Activated T-cell treated with anti-CD3 and anti-CD28 coated beads for 1 hour (primary cell): ENCODE measurements around the gene KPNA6.
A peak's percentile ranks its signal among the peaks of the same experiment; 100 is the strongest.
"Not testable (repeated sequence)": the region's sequence is repeated elsewhere in the genome, so short reads cannot be mapped to it uniquely, and the experiment has no call there.

Experiments used
- DNase-seq: peaks from one replicate; pipeline ENCODE4 v3.0.0-alpha.2; 2020; ENCODE audit warnings: low read depth

Gene KPNA6

GRCh38 chr1:32107742-32108661 lies at the start of gene KPNA6:
Gene KPNA6, plus strand, starts transcription at chr1:32108056. Its CDS starts 75 bp downstream, at chr1:32108131.
- peak; percentile 81 for DNase-seq

- DNase-seq: no peak
These were observed 46.9 kb upstream of the KPNA6 start for GRCh38 chr1:32060914-32061313.

GRCh38 chr1:32062867-32063230 lies 45.0 kb upstream of the KPNA6 start:
- DNase-seq: no peak

DNA sequence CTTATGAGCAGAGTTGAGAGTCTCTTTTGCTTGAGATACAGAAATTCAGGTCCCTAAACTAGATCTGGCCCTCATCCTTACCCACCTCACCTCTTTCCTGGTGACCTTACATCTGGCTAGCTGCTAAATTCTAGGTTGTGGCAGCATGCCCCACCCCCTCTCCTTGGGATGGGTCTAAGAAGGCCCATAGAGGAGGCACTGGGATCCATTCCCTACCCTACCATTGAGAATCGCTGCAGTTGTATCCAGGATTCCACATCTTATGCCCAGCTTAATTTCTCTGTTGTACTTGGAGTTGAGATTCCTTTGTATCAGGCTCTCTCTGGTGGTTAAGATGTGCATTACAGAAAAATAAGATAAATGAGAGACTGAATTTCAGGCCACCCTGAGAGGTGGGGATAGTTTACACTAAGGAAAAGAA lies 44.6 kb upstream of the KPNA6 start:
- no peak for DNase-seq

- not testable (repeated sequence) for DNase-seq
These were observed 42.0 kb upstream of the KPNA6 start for GRCh38 chr1:32065613-32066488.

- no peak for DNase-seq
These were observed 41.4 kb upstream of the KPNA6 start for GRCh38 chr1:32066489-32066873.

GRCh38 chr1:32068957-32069588 lies 38.8 kb upstream of the KPNA6 start:
- no peak for DNase-seq

DNA sequence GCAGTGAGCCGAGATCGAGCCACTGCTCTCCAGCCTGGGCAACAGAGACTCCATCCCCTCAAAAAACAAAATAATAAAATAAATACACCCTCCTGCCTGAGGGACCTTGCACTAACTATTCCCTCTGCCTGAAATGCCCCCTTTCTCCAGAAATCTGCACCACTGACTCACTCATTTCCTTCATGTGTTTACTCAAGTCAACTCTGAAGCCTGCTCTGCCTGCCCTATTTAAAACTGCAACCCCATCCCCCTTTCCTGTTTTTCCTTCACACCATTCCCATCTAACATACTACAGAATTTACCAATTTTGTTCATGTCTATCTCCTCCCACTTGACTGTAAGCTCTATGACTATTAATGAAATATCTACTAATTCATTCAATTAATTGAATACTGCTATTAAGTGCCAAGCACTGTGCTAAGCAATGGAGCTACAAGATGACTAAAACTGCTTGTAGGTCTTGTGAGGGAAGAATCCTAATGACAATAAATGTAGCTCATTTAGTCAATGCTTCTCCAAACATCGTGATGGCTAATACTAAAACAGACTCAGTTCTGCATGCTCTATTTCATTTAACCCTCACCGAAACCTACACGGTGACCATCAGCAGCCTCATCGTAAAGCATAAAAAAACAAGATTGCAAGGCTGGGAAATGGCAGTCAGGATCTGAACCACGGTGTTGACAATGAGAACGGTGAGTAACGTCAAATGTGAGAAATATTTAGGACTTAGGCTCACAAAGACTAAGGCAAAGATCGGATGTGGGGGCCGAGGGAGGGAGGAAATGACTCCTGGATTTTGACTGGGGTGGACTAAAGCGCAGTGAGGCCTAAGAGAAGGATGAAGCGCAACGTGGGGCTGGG lies 35.9 kb upstream of the KPNA6 start:
- no peak for DNase-seq

DNA sequence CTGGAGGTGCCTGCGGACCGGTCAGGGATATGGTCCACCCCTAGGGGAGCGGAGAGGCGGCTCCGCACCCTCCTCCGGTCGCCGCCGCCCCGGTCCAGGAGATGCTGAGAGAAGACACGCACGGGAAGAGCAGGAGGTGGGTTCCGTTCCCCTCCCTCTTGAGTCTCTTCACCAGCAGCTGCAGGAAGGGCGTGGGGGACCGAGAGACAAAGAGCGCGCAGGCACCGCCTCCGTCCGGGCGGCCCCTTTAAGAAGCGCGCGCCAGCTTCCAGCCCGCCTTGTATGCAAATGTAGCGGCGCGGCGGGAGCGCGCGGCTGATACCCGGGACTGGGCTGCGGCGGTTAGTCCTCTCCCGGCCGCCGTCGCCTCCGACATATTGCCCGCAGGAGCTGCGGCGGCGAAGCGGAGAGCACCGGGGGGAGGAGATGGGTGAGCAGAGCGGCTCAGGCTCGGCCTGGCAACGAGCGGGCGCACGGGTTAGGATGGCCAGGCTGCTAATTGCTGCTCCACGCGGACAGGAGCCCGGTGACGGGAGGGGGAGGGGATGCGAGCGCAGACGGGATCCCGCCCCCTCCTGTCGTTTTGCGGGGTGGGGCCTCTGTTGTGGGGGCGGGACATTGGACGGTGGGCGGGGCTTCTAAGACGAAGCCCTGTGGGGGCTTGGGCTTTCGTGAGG lies 35.1 kb upstream of the KPNA6 start, which contains the start of gene TMEM39B:
Gene TMEM39B (plus strand): TSS at position 318 of the 677 bp plus-strand sequence. CDS start 109 bp downstream, at position 427.
- peak; percentile 86 for DNase-seq

GRCh38 chr1:32073299-32074229 lies 34.3 kb upstream of the KPNA6 start:
- no peak for DNase-seq

DNA sequence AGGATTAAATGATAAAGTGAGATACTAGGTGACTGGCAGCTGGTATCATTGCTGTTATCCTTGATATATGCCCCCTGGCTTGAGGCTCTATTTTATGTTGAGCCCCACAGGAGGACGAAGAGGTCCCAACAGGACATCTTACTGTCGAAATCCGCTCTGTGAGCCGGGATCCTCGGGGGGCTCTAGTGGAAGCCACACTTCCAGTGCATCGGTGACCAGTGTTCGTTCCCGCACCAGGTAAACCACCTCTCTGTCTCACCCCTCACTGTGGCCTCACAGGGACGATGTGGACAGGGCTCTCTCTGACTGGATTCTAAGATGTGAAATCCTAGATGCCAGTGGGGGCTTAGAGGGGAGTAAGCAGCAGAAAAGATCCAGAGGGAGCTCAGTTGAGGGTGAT lies 33.0 kb upstream of the KPNA6 start:
- no peak for DNase-seq

DNA sequence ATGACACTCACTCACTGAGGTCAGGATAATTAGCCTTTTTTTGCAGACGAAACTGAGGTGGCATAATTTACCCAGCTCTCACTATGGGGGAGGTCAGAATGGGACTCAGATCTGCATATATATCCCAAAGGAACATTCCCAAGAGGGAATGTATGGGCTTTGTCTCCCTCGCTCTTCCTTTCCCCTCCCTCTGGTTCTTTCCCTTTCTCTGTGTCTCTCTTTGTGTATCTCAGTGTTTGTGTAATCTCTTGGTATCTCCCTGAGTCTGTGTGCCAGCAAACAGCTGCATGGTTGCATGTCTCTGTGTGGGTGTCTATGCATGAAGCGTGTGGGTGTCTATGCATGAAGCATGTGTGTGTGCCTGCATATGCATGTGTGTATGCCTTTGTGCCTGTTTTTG lies 30.4 kb upstream of the KPNA6 start:
- DNase-seq: no peak

GRCh38 chr1:32082022-32082421 lies 25.8 kb upstream of the KPNA6 start:
- DNase-seq: no peak

GRCh38 chr1:32086381-32086780 lies 21.5 kb upstream of the KPNA6 start:
- DNase-seq: not testable (repeated sequence)

- DNase-seq: no peak
These were observed 16.7 kb upstream of the KPNA6 start for GRCh38 chr1:32091176-32091575.

- DNase-seq: no peak
These were observed 16.3 kb upstream of the KPNA6 start for GRCh38 chr1:32091591-32091990.

GRCh38 chr1:32094746-32095521 lies 12.9 kb upstream of the KPNA6 start:
- no peak for DNase-seq

GRCh38 chr1:32099426-32099825 lies 8.4 kb upstream of the KPNA6 start:
- no peak for DNase-seq

GRCh38 chr1:32100359-32100758 lies 7.5 kb upstream of the KPNA6 start:
- DNase-seq: no peak
